T-helper 22 cell (primary cell): ENCODE measurements around the gene ELL3.
"Not testable (repeated sequence)": the region's sequence is repeated elsewhere in the genome, so short reads cannot be mapped to it uniquely, and the experiment has no call there.

Experiments used
- DNase-seq: peaks from one replicate; pipeline ENCODE4 v3.0.0-alpha.2; 2020; ENCODE audit warnings: low read depth

Gene ELL3

DNA sequence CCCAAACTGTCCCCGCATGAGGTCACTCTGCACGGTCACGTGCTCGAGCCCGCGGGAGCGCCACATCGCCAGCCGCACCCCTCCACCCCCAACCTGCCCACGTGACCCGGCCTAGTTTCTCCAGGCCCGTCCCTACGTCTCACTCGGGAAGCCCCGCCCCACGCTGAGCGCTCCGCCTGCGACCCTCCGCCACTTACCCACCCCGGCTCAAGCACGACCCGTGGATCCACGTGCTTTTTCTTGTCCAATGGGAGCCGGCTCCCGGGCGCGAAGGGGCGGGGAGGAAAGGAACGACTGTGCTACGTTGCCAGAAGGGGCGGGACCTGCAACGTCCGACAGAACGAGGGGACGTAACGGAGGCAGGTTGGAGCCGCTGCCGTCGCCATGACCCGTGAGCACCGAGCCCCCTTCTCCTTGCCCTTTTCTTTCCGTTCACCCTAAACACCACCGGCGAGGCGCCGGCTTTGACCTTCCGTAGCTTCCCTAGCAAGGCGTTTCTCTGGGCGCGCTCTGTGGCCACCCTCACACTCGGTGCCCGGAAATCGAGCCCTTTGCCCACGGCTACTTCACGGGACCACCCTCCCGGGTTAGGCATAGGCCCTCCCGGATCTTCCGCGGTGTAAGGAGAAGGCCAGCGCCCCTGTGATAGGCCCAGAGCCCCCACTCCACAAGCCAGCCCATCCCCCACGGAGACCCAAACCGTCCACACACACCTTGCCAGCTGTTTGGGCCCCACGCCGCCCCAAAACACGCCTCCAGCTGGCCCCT, 15.4 kb upstream of the ELL3 start, which contains the start of gene SERF2:
SERF2 (plus strand) TSS at position 328 of the 768 bp plus-strand sequence; CDS start at position 385, 57 bp downstream.
- peak; percentile 99 for DNase-seq

DNA sequence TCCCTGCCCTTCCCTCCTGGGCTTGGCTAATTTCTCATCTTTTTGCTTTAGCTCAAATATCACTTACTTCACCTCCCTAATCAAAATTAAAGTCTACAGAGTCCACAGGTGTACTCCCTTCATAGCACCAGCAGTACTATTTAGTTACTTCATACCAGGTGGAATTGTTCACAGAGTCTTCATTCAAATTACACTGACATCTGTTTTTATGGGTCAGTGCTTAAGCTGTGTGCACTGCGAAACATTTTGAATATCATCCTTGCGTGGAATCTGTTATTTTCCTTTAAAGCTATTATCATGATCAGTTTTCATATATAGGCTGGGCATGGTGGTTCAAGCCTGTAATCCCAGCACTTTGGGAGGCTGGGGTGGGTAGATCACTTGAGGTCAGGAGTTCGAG, 12.6 kb upstream of the ELL3 start:
- no peak for DNase-seq

DNA sequence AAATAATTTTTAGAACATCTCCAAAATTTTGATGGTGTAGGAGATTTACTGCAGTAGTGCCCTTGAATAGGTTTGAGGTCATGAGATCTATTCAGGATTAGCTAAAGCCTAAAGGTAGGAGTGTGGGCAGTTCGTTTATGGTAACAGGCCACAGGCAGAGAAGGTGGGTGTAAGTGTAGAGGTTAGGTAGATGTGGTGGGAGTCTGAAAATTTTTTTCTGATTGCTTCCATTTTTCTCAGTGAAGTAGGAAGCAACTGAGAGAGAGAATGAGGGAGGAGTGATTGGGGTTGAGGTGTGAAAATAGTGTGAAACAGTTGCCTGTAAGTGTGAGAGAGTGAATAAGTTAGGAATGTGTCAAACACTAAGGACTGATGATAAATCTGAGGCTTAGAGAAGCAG, 2.2 kb upstream of the ELL3 start:
- DNase-seq, result no peak

DNA sequence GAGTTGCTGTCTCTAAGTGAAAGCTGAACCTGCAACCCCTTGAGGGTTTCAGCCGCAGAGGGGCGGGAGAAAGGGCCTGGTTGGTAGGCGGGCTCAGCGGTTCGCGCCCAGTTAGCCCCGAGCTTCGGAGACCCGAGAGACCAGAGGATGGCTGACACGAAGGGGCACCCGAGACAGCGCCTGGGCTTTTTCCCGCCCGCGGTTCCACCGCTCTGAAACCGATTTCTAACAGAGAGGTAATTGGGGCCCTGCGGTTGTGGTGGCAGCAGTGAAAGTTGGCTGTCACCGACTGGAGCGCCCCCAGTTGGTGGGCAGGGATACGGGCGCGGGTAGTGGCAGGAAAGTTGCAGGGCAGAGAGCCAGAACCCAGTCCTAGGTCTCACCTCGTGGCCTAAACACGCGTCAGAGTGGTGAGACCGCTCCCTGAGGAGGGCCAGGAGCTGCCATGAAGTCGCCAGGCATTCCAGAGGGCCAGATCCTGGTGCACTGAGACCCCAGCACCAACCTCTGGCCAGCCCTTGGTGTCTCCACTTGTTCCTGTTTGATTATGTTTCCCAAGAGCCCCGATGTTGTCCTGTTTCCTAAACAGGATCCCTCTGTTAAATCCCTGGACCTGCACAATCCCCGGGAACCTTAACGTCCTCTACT, 625 bp upstream of the ELL3 start:
- DNase-seq, result peak; percentile 72

DNA sequence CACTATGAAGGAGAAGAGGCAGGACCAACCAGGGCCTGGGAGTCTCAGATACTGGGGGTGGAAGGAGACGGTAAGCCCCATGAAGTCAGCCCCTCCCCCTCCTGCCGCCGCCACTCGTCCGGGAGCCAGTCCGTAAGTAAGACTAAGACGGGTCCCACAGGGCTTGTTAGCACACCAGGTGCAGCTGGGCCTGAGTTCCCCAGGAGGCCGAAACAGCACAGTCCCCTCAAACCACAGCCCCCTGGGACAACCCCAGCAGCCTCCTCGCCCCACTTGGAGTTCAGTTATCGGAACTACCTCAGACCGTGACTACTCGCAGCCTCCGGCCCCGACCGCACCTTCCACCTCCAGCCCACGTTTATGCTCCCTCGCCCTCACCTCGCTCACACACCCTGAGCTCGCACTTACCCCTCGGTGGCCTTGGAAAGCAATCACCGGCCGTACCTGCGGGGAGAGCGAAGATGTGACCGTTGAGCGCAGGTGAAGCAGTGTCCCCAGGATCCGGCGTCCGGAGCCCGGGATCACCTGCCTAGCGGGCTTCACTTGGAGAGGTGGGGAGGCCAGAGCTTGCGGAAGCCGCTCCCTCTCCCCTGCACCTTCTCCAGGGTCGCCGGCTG, 557 bp downstream of the ELL3 start:
- DNase-seq, result no peak

DNA sequence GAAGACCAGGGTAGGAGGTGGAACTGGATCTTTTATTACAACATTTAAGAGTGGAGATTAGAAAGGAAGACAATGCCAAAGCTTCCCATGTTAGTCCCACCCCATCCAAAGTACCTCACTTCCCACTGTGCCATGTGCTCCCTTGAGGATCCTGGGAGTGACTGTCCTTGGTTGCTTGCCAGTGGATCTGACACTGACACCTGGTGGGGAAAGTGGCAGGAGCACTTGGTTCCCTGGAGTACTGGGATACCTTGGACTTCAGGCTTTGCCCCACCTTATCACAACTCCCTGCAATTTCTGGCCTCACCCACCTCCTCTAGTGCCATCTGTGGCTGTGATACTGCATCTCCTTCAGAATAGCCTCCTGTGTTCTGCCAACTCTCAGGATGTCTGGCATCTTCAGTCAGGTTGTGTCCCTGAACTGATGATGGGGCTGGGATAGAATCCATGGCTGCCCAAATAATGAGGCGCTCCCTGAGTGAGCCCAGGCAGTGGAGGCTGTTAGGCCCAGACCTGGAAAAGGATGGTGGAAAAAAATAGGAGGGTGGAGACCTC, 1.3 kb downstream of the ELL3 start:
- DNase-seq, result no peak

DNA sequence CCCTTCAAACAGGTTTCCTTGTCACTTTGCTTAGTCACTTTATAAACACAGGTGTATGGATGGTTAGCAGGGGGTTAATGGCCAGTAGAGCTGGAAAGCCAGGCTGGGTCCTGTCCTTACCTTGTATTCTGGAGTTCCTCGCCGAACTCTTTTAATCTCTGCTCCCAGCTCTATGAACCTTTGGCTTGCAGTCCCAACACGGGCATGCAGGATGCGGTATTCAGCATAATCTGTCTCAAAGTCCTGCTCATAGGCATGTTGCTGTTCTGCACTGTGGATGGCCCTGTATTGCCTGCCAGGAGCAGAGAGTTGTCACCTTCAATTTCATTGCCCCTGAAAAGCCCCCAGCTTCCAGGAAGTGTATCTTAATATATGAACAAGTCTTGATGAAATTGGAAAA, 2.7 kb downstream of the ELL3 start:
- no peak for DNase-seq

DNA sequence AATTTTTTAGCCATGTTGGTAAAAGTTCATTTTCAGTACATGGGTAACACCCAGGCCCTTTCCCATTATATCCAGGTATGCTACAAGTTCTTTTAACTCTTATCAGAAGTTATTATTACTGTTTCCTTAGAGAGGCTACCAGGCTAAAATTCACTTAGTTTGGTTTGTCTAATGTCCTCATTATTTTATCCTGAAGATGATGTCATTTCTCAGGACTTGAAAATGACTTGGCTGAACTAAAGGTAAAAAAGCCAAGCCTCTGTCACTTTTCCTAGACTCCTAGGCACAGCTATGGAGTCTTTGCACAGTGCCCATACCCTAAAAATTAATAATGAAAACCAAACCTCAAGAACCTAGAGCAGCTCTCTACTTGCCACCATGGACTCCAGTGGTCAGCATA, 4.1 kb downstream of the ELL3 start:
- no peak for DNase-seq

DNA sequence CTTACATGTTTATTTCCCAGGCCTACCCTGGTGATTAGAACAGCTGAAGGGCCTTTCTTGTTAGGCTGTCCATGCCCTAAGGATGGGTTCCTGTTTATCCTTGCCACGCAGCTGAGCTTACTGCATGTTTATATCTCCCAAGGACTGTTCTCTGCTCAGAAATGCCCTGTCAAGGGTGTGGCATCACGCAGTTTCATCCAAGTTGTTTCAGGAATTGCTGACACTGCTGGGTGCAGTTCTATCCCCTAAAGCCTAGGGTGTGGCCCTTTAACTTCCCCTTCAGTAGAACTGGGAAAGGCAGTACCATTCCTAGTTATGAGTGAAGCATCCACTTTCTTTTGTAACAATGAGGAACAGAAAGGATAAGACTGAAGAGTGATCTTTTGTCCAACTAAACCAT, 5.0 kb downstream of the ELL3 start:
- no peak for DNase-seq

DNA sequence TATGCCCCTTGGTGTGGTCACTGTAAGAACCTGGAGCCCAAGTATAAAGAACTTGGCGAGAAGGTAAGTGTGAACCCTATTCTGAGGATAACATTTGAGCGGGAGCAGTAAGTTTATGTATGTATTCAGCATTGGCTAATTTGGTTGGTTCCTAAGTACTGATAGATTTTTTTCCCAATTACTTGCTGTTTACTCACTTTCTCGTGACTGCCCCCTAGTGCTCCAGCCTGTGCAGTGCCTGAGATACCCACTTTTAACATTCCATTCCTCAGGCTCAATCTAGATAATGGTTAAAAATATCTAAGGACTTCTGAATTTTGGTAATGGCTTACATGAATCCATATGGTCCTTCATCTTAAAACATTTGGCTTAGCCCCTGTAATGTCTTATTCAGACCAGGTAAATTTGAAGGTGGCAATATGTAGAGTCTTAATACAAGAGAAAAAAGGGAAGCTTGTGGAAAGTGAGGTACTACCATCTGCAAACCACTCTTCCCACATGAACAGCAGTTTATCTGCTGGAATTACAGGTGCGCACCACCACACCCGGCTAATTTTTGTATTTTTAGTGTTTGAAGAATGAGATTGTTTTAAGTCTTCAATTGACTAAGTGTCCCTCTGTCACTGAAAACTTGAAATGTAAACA, 7.1 kb downstream of the ELL3 start:
- no peak for DNase-seq

DNA sequence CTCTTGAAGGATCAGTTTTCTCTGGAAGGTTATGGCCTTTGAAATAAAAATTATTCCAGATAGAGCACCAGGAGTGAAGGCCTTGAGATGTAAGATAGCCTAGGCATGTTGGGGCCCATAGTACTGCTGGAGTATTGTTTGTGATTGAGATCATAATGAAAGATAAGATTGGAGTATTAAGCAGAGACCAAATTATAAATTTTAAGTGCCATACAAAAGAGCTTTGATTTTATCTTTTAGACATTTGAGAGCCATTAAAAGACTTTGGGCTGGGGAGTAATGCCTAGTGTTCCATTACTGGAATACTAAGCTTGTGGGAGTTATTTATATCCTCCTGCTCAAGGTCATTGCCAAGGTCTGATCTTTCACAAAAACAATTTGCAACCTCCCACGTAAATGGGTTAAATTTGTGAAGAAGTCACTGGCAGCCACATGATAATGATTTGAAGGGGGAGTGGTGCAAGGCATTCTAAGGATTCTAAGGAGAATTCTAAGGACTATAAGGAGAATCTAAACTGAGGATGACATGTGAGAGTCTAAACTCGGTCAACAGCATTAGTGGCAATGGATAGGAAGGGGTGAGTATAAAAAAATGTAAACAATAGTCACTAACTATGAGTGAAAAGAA, 12.8 kb downstream of the ELL3 start:
- DNase-seq, result no peak

DNA sequence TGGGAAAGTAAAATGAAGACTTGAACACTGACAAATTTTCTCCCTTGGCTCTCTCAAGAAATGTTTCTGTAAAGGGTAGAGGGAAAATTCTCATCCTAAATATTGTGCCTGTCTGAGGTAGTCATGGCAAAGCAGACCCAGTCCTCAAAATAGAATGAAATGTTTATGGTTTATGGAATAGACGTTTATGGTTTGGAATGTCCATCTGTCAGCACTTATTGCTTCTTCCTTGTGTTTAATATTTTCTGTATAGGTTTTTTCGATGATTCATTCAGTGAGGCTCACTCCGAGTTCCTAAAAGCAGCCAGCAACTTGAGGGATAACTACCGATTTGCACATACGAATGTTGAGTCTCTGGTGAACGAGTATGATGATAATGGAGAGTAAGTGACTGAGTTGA, 13.9 kb downstream of the ELL3 start:
- DNase-seq, result no peak

DNA sequence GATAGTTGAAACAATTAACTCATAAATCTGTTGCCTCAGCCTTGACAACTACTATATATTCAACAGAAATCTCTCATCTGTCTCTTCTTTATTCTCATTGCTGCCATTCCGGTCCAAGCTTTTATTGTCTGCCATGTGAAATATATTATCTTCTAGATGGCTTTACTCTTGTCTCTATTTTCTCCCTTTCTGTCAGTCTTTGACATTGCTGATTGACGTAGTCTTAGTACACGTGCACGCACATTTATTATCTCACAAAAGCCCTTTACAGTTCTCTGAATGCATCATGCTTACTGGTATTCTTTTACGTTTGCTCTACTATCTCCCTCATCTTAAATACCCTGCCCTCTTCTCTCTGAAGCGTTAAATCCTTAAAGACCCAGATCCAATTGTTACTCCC, 24.9 kb downstream of the ELL3 start:
- DNase-seq, result no peak

DNA sequence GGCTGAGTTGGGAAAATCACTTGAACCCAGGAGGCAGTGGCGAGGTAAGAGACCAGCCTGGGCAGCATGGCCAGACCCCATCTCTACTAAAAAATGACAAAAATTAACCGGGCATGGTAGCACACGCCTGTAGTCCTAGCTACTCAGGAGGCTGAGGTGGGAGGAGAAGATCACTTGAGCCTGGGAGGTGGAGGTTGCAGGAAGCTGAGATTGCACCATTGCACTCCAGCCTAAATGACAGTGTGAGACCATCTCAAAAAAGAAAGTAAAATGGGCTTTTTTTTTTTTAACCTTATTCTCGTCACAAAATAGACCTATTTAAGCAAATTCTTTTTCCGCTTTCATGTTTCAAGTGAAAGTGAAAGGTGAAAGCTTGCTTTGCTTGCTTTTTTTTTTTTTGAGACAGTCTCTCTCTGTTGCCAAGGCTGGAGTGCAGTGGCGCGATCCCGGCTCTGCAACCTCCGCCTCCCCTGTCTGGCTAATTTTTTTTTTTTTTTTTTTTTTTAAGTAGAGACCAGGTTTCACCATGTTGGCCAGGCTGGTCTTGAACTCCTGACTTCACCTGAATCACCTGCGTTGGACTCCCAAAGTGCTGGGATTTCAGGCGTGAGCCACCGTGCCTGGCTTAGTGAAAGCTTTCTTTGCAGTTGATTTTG, 26.9 kb downstream of the ELL3 start:
- peak; percentile 30 for DNase-seq

DNA sequence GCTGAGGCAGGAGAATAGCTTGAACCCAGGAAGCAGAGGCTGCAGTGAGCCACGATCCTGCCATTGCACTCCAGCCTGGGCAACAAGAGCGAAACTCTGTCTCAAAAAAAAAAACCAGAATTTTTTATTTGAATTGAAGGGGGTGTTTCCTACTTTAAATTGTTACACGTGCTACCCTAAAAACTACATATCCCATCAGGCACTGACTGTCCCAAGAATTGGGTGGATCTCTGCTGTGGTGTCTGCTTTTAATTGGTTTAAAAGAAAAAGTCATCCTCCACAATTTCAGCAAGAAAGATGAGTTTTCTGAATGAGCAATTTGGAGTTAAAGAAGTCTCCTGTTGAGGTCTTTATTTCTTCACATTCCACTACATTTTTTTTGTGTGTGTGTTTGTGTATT, 28.4 kb downstream of the ELL3 start:
- DNase-seq, result no peak

DNA sequence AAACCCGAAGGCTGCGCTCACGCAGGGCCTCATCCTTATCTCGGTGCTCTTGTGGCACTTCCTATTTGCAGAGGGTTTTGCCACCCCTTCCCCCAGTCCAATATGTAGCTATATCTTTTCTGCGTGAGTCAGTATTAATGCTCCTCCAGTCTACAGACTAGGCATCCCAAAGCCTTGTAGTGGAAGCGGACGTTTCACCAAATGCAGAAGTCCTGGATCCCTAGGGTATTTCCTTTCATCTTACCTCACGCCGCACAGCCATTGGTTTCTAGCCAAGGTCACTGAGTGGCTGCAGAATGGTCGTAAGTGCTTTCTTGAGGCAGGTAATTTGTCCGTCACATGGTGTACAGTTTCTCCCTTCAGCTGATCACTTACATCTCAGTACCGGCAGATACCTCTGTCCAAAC, 29.9 kb downstream of the ELL3 start:
- not testable (repeated sequence) for DNase-seq

DNA sequence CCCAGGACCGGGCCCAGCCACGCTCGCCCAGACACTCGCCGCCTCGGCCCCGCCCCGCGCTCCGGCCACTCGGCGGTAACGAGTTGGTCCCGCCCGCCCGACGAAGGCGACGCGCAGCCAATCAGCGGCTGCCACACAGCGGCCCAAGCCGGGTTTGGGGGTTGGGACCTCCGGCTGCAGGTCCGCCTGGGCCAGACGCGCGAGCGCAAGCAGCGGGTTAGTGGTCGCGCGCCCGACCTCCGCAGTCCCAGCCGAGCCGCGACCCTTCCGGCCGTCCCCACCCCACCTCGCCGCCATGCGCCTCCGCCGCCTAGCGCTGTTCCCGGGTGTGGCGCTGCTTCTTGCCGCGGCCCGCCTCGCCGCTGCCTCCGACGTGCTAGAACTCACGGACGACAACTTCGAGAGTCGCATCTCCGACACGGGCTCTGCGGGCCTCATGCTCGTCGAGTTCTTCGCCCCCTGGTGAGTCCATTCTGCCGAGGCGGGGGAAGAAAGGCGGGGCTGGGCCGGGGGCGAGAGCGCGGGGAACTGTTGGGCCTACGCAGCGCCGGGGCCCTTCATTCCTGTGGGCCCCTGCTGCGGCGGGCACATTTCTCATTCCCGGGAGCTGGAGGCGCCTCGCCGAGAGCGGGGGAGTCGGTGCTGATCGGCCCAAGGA, 30.4 kb downstream of the ELL3 start, which contains the start of gene PDIA3:
PDIA3 (plus strand) TSS at position 194 of the 658 bp plus-strand sequence; CDS start at position 296, 102 bp downstream.
- DNase-seq, result peak; percentile 78

DNA sequence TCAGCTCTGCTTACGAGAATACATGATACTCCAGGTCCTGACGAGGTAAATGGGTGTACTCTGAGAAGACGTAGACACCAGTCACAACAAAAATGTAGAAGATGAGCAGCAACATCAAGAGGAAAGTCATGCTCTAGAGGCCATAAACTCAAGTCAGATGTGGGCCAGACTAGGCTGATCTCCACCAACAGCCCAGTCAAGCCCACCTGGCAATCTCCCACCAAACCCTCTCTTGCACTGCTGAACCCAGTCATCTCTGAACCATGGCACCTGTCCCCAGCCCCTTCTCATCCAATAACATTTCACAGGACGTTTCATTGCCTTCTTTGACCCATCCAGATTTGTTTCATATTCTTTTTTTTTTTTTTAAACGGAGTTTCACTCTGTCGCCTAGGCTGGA, 41.4 kb downstream of the ELL3 start:
- no peak for DNase-seq

DNA sequence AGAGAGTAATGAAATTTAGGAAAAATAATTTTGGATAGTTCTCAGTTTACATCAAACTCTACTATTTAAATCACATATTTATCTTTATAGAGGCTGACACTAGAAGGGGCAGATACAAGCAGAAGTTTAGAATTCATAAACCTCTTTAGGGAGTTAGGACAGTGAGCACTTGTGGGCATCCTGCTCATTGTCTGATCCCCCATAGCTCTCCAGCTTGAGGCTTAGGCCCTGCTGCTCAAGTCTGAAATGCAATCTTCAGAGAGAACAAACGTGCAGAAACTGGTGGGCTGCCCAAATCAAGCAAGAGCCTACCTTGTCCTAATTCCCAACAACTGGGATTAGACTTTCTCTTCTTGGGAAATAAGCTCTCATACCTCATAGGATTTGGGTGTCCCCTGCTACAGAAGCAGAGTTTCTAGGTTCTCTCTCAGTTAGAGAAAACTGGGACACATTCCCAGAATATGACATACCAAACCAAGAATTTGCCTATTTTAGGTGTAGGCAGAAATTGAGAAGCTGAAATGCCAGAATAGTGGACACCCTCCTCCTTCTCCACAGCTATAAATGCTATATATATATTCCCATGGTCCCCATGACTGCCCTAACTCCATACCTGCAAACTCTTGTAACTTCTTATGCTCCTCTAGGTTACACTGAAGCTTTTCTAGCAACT, 48.6 kb downstream of the ELL3 start:
- DNase-seq, result not testable (repeated sequence)

DNA sequence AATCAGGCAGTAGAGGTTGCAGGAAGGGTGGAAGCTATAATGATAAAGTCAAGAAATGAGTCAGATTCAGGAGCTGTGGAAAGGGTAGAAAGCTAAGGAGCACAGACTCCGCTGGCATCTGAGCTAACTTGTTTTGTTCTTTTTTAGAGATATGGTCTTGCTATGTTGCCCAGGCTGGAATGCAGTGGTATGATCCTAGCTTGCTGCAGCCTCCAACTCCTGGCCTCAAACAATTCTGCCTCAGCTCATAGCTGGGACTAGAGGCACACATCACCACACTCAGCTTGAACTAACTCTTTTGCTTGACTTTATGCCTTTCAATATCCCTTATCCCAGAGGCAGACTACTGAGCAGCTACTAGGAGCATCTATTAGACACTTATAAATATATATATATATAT, 50.5 kb downstream of the ELL3 start:
- not testable (repeated sequence) for DNase-seq
